Esophagus squamous epithelium (tissue), 5 donors: ENCODE results near the gene KCND1. TPM values are rescaled to one million over a fixed set of nuclear protein-coding genes. Genes with fewer than 3 reads are reported as not detected.
"Not testable (repeated sequence)": the region's sequence is repeated elsewhere in the genome, so short reads cannot be mapped to it uniquely, and the experiment has no call there.

Experiments
- DNase-seq: peaks from one replicate; lab custom pipeline; 2025; lab: John Stamatoyannopoulos, UW
- H3K27ac ChIP-seq, 4 donors: fragments of 200-600 bp; sonication (generic); one replicate each; pipeline ENCODE4 v1.5.1; 2016 to 2019; ENCODE audit warnings: mild to moderate bottlenecking in 1 of 4
- H3K27me3 ChIP-seq, 4 donors: fragments of 200-600 bp; sonication (generic); 1 replicate in 3 of 4; 2 replicates in 1 of 4; pipeline versions ENCODE4 v1.5.1 to v1.6.0; 2017 to 2021; ENCODE audit warnings: antibody characterized with exemption in 1 of 4
- H3K36me3 ChIP-seq, 3 donors: fragments of 200-600 bp; sonication (generic); one replicate each; pipeline ENCODE4 v1.5.1; 2016 to 2019
- H3K4me1 ChIP-seq, 3 donors: fragments of 200-600 bp; sonication (generic); one replicate each; pipeline ENCODE4 v1.5.1; 2017 to 2019
- H3K4me3 ChIP-seq, 4 donors: fragments of 200-600 bp; sonication (generic); 1 replicate in 3 of 4; 2 replicates in 1 of 4; pipeline ENCODE4 v1.5.1; 2016 to 2019; ENCODE audit warnings: mild to moderate bottlenecking in 2 of 4, moderate library complexity in 1 of 4
- H3K9me3 ChIP-seq, 3 donors: fragments of 200-600 bp; sonication (generic); one replicate each; pipeline ENCODE4 v1.5.1; 2016 to 2019
- POLR2A ChIP-seq, 4 donors: fragments of 450-650 bp; IDR thresholded peaks; one replicate each; pipeline ENCODE4 v1.6.1; 2017; ENCODE audit warnings: antibody characterized with exemption in 4 of 4, mild to moderate bottlenecking in 4 of 4, moderate library complexity in 3 of 4
- WGBS, 2 donors: methylation state at CpG; one replicate each; pipeline ENCODE4 v1.1.5; 2018; 5-methylcytosine and 5-hydroxymethylcytosine counted together
- intact Hi-C: fragments of 100-400 bp; cut with DNase I; formaldehyde crosslinking; loops from one replicate; pipeline ENCODE4 v1.15.0; 2022
- total RNA-seq, 4 donors: library from RNA; depleted of rRNA; stranded (reverse); fragments of >200 nt; gene quantifications; one replicate each; pipeline ENCODE4 v1.1.0, GENCODE V29; 2016
- TF ChIP-seq, protein P1 (sequence below), 6 experiments: fragments of 450-650 bp in 4 of 6; fragments of 200-600 bp in 2 of 6; sonication (generic) in 2 of 6; IDR thresholded peaks; one replicate each; pipeline ENCODE4 v1.5.1; 2016 to 2019; ENCODE audit warnings: antibody characterized with exemption in 6 of 6, mild to moderate bottlenecking in 4 of 6, moderate library complexity in 4 of 6
- donor health status: DM: yes; HTN: yes; CAD: no.

The KCND1 gene
- total RNA-seq, 4 donors from 2014 or later: 0.04 to 0.57 (median 0.53) TPM; not detected in 1

DNA sequence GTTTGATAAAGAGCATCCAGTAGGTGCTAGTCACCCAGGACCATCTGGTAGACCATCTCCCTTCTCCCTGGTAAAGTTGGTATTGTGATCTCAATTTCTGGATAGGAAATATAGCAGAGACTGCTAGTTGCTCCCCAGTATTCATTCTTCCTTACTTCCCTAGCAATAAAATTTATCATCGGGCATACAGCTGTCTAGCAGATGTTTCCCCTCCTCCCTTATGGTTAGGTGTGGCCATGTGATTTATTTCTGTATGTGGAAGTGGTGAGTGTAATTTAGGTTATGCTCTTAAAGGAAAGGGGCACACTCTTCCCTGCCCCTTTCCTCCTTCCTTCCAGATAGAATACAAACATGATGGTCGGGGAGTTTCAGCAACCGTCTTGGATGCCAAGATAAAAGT lies 12.3 kb upstream of the KCND1 start:
- H3K27me3 ChIP-seq: no peaks in the 10 kb centered on the region
- no peak overlapping the region for H3K4me3 ChIP-seq
- H3K36me3 ChIP-seq: peaks cover 0 to 93% (median 9%) of the 10 kb centered on the region in 3 donors
- 76 to 85% methylated on average over 3 of the region's 3 CpGs for WGBS, 2 donors
- TF ChIP-seq, protein P1, sequence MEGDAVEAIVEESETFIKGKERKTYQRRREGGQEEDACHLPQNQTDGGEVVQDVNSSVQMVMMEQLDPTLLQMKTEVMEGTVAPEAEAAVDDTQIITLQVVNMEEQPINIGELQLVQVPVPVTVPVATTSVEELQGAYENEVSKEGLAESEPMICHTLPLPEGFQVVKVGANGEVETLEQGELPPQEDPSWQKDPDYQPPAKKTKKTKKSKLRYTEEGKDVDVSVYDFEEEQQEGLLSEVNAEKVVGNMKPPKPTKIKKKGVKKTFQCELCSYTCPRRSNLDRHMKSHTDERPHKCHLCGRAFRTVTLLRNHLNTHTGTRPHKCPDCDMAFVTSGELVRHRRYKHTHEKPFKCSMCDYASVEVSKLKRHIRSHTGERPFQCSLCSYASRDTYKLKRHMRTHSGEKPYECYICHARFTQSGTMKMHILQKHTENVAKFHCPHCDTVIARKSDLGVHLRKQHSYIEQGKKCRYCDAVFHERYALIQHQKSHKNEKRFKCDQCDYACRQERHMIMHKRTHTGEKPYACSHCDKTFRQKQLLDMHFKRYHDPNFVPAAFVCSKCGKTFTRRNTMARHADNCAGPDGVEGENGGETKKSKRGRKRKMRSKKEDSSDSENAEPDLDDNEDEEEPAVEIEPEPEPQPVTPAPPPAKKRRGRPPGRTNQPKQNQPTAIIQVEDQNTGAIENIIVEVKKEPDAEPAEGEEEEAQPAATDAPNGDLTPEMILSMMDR (IDR thresholded peaks at IDR 0.05): no peak
- no peak for TF ChIP-seq POLR2A (IDR thresholded peaks at IDR 0.05)
- no peaks in the 10 kb centered on the region for H3K4me1 ChIP-seq
- H3K27ac ChIP-seq: no peak overlapping the region
- no peak for DNase-seq
- H3K9me3 ChIP-seq: no peaks in the 10 kb centered on the region
- intact Hi-C loops: no loop called here

DNA sequence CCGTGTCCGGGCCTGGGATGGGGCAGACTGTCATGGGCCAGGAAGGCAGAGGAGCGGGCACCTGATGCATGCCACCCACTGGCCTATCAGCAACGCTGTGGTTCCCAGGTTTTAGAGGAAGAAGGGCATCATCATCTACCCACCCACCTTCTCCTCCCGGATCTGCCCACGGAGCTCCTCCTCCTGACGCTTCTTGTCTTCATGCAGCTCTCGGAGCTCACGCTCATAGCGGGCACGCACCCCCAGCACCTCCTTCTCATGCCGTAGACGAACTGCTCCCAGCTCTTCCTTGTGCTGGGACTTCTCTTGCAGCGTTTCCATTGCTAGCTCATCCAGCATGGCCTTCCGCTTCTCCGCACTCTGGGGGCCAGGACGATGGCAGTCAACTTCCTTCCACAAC lies 11.4 kb upstream of the KCND1 start:
- no peak for DNase-seq
- H3K4me1 ChIP-seq: no peaks in the 10 kb centered on the region
- TF ChIP-seq, protein P1 (IDR thresholded peaks at IDR 0.05): no peak
- H3K9me3 ChIP-seq: no peaks in the 10 kb centered on the region
- H3K36me3 ChIP-seq: peaks cover 0 to 93% (median 9%) of the 10 kb centered on the region in 3 donors
- H3K27ac ChIP-seq: no peak overlapping the region
- intact Hi-C loops: no loop called here
- WGBS, 2 donors: 94 to 96% methylated on average over 9 of the region's 17 CpGs
- H3K27me3 ChIP-seq: no peaks in the 10 kb centered on the region
- no peak overlapping the region for H3K4me3 ChIP-seq

DNA sequence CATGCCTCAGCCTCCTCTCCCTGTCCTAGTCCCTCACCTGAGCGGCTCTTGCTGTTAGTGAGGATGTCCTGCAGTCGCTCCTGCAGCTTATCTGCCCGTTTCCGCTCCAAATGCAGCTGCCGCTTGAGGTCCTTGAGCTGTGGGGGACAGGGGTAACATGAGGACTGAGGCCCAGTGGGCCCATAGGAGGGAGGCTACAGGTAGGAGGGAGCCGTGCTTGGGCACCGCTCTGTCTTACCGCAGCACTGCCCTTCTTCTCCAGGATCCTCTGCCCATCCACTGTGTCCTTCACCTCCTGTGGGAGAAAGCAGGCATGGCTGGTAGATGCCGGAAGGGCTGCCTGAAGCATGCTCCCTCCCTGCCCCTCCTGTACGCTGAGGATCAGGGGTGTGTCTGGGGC lies 9.5 kb upstream of the KCND1 start:
- Histone ChIP-seq H3K4me1 (no peaks in the 10 kb centered on the region), H3K36me3 (peaks cover 0 to 97% (median 9%) of the 10 kb centered on the region in 3 donors), H3K27ac (no peak overlapping the region), H3K27me3 (no peaks in the 10 kb centered on the region), H3K4me3 (no peak overlapping the region), H3K9me3 (no peaks in the 10 kb centered on the region)
- DNase-seq: no peak
- intact Hi-C loops: no loop called here
- 90% methylated on average over 2 of the region's 10 CpGs; no CpG with 5 or more reads in 1 of the 2 donors for WGBS, 2 donors
- TF ChIP-seq POLR2A (IDR thresholded peaks at IDR 0.05): no peak
- TF ChIP-seq, protein P1 (IDR thresholded peaks at IDR 0.05): no peak

DNA sequence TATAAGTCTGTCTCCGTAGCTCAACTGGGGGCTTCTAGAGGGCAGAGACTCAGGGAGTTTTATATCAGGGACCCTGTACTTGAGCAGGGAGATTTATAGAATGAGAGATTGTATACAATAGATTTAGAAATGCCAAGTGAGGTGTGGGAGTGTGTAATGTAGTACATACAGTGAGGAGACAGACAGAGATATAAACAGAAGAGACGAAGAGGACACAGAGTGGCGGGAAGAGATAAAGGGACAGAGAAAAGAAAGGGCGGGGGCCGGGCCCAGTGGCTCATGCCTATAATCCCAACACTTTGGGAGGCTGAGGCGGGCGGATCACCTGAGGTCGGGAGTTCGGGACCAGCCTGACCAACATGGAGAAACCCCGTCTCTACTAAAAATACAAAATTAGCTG lies 8.7 kb upstream of the KCND1 start:
- peaks cover 0 to 97% (median 9%) of the 10 kb centered on the region in 3 donors for H3K36me3 ChIP-seq
- H3K27me3 ChIP-seq, DNase-seq, H3K9me3 ChIP-seq, intact Hi-C loops, H3K4me3 ChIP-seq, H3K27ac ChIP-seq, H3K4me1 ChIP-seq: not testable (repeated sequence)
- WGBS, 2 donors: 76 to 77% methylated on average over 8 to 10 of the region's 10 CpGs

DNA sequence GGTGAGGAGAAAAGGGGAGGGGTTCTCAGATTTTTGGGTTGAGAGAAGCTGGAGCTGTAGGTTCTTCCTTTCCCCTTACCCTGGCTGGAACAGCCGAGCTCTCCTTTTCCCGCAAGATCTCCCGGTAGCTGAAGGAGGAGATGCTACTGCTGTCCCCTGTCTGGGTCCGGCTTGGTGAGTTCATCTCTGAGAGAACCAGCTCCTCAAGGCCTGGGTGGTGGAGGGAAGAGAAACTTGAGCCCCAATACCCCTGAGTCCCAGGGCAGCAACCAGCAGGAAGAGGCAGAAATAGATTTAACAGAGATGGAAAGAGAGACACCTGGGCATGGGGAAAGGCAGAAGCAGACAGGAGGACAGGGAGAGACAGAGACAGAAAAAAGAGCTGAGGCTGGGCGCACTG lies 6.6 kb upstream of the KCND1 start:
- no peaks in the 10 kb centered on the region for H3K4me1 ChIP-seq
- TF ChIP-seq, protein P1 (IDR thresholded peaks at IDR 0.05): no peak
- no peak for TF ChIP-seq POLR2A (IDR thresholded peaks at IDR 0.05)
- H3K27me3 ChIP-seq: no peaks in the 10 kb centered on the region
- H3K27ac ChIP-seq: no peak overlapping the region
- H3K9me3 ChIP-seq: no peaks in the 10 kb centered on the region
- no peak overlapping the region for H3K4me3 ChIP-seq
- intact Hi-C loops: no loop called here
- peaks cover 0 to 92% (median 6%) of the 10 kb centered on the region in 3 donors for H3K36me3 ChIP-seq
- no peak for DNase-seq
- 77 to 100% methylated on average over 1 to 3 of the region's 5 CpGs for WGBS, 2 donors

DNA sequence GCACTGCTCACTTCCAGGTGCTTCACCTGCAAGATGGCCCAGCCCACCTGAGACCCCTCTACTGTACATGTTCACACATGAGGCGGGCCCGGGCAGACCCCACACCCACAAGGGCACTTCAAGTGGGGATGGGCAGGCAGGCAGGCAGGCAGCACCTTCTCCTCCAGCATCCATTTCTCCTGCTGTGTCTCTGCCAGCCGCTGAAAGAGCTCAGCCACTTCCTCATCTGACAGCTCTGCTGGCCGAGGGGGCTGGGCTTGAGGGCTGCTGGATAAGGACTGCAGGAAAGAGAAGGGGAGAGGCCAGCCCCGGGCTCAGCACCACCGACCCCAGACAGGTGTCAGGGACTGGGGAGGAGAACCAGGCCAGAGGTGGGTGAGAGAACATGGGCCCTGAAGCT lies 4.4 kb upstream of the KCND1 start:
- Histone ChIP-seq H3K4me3 (no peak overlapping the region), H3K9me3 (no peaks in the 10 kb centered on the region), H3K27me3 (no peaks in the 10 kb centered on the region), H3K36me3 (peaks cover 0 to 71% (median 0%) of the 10 kb centered on the region in 3 donors), H3K4me1 (peaks cover 0 to 15% (median 0%) of the 10 kb centered on the region in 3 donors), H3K27ac (no peak overlapping the region)
- DNase-seq: no peak
- intact Hi-C loops: no loop called here
- TF ChIP-seq, protein P1 (IDR thresholded peaks at IDR 0.05): no peak
- TF ChIP-seq POLR2A (IDR thresholded peaks at IDR 0.05): no peak
- 20 to 58% methylated on average over 1 to 5 of the region's 6 CpGs for WGBS, 2 donors
